GM12872 (cell line): Measurements from ENCODE around the gene NBPF1.

Experiments used
- CTCF ChIP-seq: IDR thresholded peaks from 3 replicates; pipeline ENCODE4 v1.5.1; 2011; ENCODE audit warnings: low read depth, mild to moderate bottlenecking, low read length, moderate library complexity; ENCODE audit not compliant: insufficient read depth

NBPF1 gene

GRCh38 chr1:16625497-16626408, 12.4 kb upstream of the NBPF1 start:
- no peak for TF ChIP-seq CTCF

DNA sequence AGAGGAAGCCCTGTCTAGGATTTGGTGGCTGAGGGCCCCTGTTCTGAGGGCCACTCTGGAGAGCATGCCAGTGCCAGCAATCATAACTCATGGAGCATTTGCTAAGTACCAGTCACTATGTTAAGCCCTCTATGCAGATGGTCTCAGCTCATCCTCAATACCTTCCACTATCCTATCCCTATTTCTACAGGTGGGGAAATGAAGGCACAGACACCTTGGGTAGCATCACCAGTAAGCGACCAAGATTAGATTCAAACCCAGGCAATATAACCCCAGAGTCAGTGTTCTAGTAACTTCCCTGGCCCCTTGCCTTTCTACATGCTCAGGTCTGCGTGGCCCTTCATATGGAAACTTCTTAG, 7.9 kb upstream of the NBPF1 start:
- TF ChIP-seq CTCF = no peak

DNA sequence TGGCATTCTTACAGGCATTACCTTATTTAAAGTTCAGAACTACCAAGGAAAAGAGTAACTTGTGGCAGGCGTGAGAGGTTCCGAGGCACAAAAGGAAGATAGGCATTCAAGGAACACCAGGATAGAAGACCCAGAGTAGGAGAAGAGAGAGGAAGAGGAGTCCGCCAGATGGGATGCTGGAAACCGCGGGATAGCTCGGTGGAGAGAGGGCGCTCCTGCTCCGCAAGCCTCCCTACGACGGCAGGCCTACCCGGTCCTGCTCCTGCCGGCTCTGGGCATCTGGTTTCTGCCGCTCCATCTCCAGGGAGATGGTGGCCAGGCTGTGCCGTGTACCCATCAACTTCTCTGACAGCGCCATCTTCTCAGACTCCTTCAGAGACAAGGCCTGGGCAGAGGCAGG, 5.4 kb upstream of the NBPF1 start:
- no peak for TF ChIP-seq CTCF

GRCh38 chr1:16617778-16618580, 4.6 kb upstream of the NBPF1 start:
- TF ChIP-seq CTCF = no peak

GRCh38 chr1:16617114-16617631, 3.8 kb upstream of the NBPF1 start:
- no peak for TF ChIP-seq CTCF

- TF ChIP-seq CTCF = no peak
Observed at GRCh38 chr1:16615253-16616252, 2.2 kb upstream of the NBPF1 start.
